ENCODE measurements around the gene GADL1. TPM values are rescaled to one million over a fixed set of nuclear protein-coding genes. Genes with fewer than 3 reads are reported as not detected.
A peak's percentile ranks its signal among the peaks of the same experiment; 100 is the strongest.

The GADL1 gene
- total RNA-seq, 2 experiments from 2014 or later = not detected

DNA sequence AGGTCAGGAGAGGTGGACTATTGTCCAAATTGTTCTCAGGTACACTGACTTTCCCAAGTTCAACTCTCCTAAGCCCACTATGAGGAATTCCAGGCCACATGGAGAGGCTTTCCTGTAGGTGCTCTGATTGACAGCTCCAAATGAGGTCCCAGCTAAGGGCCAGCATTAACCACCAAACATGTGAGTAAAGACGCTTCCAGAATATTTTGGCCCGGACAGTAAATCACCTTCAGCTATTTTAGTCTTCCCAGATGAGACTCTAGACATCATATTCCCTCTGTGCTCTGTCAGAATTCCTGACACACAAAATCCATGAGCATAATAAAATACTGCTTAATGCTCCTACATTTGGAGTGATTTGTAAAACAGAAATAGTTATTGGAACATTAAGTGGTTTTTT, 152.6 kb downstream of the GADL1 start:
- Mint-ChIP-seq H3K4me1 (ENCODE audit: low read depth) (peaks cover 32% of the 10 kb centered on the region), H3K27me3 (no peaks in the 10 kb centered on the region), H3K36me3 (ENCODE audit: low read depth) (no peaks in the 10 kb centered on the region), H3K4me3 (no peak overlapping the region), H3K9me3 (no peaks in the 10 kb centered on the region), H3K27ac (no peak overlapping the region)
- ChIA-PET POLR2A (interaction anchor here (0.5 kb wide), 1 partner anchor 141 kb away, joined by 3 read pairs; no protein-coding TSS in a partner anchor), CTCF (interaction anchor here (2.4 kb wide), 1 partner anchor 9 kb away, joined by 11 read pairs; no protein-coding TSS in a partner anchor)
- ATAC-seq (no peak), DNase-seq (no peak)
- TF ChIP-seq, protein P1, sequence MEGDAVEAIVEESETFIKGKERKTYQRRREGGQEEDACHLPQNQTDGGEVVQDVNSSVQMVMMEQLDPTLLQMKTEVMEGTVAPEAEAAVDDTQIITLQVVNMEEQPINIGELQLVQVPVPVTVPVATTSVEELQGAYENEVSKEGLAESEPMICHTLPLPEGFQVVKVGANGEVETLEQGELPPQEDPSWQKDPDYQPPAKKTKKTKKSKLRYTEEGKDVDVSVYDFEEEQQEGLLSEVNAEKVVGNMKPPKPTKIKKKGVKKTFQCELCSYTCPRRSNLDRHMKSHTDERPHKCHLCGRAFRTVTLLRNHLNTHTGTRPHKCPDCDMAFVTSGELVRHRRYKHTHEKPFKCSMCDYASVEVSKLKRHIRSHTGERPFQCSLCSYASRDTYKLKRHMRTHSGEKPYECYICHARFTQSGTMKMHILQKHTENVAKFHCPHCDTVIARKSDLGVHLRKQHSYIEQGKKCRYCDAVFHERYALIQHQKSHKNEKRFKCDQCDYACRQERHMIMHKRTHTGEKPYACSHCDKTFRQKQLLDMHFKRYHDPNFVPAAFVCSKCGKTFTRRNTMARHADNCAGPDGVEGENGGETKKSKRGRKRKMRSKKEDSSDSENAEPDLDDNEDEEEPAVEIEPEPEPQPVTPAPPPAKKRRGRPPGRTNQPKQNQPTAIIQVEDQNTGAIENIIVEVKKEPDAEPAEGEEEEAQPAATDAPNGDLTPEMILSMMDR (IDR thresholded peaks at IDR 0.05) = no peak
- intact Hi-C loops (cut with micrococcal nuclease) = no loop called here

DNA sequence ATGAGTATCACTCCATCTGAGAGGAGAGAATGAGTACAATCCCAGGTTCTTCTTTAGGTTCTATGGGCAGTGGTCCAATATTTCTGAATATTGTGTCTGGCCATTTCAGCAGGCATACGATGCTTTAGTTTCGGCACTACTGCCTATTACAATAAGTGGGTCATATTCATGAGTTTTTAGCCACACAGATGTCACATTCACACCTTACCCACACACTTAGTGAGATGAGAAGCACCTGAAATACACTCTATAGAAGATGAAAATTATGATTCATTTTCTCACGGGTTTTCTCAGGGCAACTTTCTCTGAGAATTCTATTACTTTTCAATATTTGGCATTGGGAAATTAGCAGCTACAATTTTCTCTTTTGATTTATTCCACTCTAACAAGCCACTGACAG, 155.9 kb downstream of the GADL1 start:
- ATAC-seq = peak; percentile 57
- intact Hi-C loops (cut with micrococcal nuclease) = no loop called here
- H3K4me1 Mint-ChIP-seq (ENCODE audit: low read depth) = peaks cover 37% of the 10 kb centered on the region

DNA sequence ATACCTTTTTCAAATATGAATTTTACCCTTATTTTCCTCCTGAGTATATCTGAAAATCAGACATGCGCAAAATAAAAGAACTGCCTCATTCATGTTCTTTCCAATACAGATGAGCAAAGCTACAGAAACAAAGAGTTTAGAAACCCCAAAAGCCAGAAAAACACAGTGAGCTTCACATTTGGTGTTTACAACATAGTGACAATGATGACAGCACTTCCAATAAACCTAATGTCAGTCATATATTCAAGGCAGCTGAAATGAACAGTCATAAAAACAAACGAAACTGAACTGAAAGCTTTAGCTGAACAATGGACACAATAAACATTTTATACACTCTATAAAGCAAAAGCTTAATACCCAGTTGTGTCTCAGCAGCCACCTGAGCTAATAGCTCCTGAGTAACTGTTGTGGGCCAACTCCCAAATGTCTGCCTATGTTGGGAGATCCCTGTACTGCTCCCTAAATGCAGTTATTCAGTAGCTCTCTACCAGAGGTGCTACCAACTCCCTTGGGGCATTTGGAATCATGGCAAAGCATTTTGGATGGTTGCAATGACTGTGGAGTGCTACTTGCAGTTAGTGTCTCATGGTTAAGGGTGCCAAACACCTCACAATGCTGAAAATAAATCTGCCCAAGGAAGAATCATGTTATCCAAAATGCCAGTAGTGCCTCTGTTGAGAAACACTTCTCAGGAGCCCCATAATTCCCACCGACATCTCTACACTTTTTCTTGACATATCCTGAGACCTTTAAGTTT, 156.5 kb downstream of the GADL1 start:
- intact Hi-C loops (cut with micrococcal nuclease) = no loop called here
- DNase-seq (no peak), ATAC-seq (peak; percentile 66)
- Mint-ChIP-seq H3K36me3 (ENCODE audit: low read depth) (no peaks in the 10 kb centered on the region), H3K9me3 (no peaks in the 10 kb centered on the region), H3K27me3 (no peaks in the 10 kb centered on the region), H3K4me3 (no peak overlapping the region), H3K27ac (no peak overlapping the region), H3K4me1 (ENCODE audit: low read depth) (peaks cover 35% of the 10 kb centered on the region)
- TF ChIP-seq, protein P1 (IDR thresholded peaks at IDR 0.05) = no peak
- CTCF ChIA-PET = interaction anchor here (1.1 kb wide), 1 partner anchor 14 kb away, joined by 6 read pairs; no protein-coding TSS in a partner anchor
- POLR2A ChIA-PET = interaction anchor here (0.6 to 0.8 kb wide), 2 partner anchors 11 to 77 kb away, joined by 3 read pairs; no protein-coding TSS in a partner anchor

More for the DNA sequence above, 155.9 kb downstream of the GADL1 start:
- H3K4me3 Mint-ChIP-seq = no peak overlapping the region
- ChIA-PET POLR2A (interaction anchor here (0.8 kb wide), 1 partner anchor 10 kb away, joined by 3 read pairs; no protein-coding TSS in a partner anchor), CTCF (interaction anchor here (1.1 to 1.4 kb wide), 2 partner anchors 13 kb away, joined by 6 read pairs; no protein-coding TSS in a partner anchor)
- no peaks in the 10 kb centered on the region for H3K36me3 Mint-ChIP-seq (ENCODE audit: low read depth)
- no peak for DNase-seq
- TF ChIP-seq, protein P1 (IDR thresholded peaks at IDR 0.05) = no peak
- H3K9me3 Mint-ChIP-seq = no peaks in the 10 kb centered on the region
- no peaks in the 10 kb centered on the region for H3K27me3 Mint-ChIP-seq
- H3K27ac Mint-ChIP-seq = no peak overlapping the region

DNA sequence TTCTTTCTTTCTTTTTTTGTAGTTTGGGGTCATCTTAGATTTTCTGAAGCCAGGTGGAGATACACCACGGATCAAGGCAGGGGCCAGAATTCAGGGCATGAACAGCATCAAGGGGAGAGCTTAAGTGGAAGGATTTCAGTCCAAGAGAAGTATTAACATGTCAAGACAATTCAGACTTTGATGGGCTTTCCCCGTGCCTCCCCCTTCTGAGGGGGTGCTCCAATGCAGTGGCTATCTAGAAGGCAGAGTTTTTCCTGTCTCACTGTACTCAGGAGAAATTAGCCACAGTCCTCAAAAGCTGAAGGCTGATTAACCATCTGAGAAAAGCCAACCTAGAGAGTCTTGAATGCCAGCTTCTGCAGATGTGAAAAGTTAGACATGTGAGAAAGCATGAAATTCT, 160.8 kb downstream of the GADL1 start:
- H3K27me3 Mint-ChIP-seq = no peaks in the 10 kb centered on the region
- ATAC-seq (no peak), DNase-seq (no peak)
- H3K4me3 Mint-ChIP-seq = no peak overlapping the region
- TF ChIP-seq, protein P1 (IDR thresholded peaks at IDR 0.05) = no peak
- ChIA-PET POLR2A (interaction anchor here (1.1 kb wide), 1 partner anchor 29 kb away, joined by 3 read pairs; no protein-coding TSS in a partner anchor), CTCF (interaction anchor here (1.2 to 2.6 kb wide), 4 partner anchors 10 to 691 kb away, joined by 3 to 6 read pairs (median 4); no protein-coding TSS in a partner anchor)
- no peak overlapping the region for H3K27ac Mint-ChIP-seq
- H3K36me3 Mint-ChIP-seq (ENCODE audit: low read depth) = no peaks in the 10 kb centered on the region
- intact Hi-C loops (cut with micrococcal nuclease) = no loop called here
- peaks cover 59% of the 10 kb centered on the region for H3K4me1 Mint-ChIP-seq (ENCODE audit: low read depth)
- H3K9me3 Mint-ChIP-seq = no peaks in the 10 kb centered on the region

DNA sequence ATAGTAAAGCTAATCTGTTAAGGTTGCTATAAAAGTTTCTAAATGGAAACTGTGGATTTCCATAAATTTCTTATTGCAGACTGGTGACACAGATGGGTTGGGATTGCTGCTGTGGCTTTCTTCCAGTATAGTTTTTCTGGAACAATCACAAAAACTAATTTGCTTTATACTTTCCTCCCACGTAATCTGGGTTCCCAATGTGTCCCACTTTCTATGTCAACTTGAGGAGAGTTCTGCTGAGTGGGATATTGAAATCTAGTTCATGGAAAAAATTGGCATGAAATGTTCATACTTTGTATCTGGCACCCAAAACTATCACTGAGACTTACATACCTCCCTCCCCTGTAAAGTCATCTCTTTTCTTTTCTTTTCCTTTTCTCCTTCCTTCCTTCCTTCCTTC, 161.3 kb downstream of the GADL1 start:
- H3K4me3 Mint-ChIP-seq = no peak overlapping the region

More for the DNA sequence above, 161.3 kb downstream of the GADL1 start:
- ChIA-PET CTCF (interaction anchor here (1.6 to 2.6 kb wide), 2 partner anchors 10 to 13 kb away, joined by 6 read pairs; no protein-coding TSS in a partner anchor), POLR2A (no interaction called here)
- no peak overlapping the region for H3K27ac Mint-ChIP-seq
- intact Hi-C loops (cut with micrococcal nuclease) = no loop called here
- H3K36me3 Mint-ChIP-seq (ENCODE audit: low read depth) = no peaks in the 10 kb centered on the region
- H3K9me3 Mint-ChIP-seq = no peaks in the 10 kb centered on the region
- H3K27me3 Mint-ChIP-seq = no peaks in the 10 kb centered on the region
- H3K4me1 Mint-ChIP-seq (ENCODE audit: low read depth) = peaks cover 55% of the 10 kb centered on the region
- DNase-seq (no peak), ATAC-seq (no peak)
- TF ChIP-seq, protein P1 (IDR thresholded peaks at IDR 0.05) = no peak
